ENCODE measurements around the gene DAZL.

The DAZL gene

GRCh38 chr3:16606398-16606797 lies 1.2 kb upstream of the DAZL start:
- no peak for TF ChIP-seq CTCF (IDR thresholded peaks at IDR 0.05; ENCODE audit: insufficient read depth, missing control alignments)
- no peak for FAIRE-seq

GRCh38 chr3:16605966-16606365 lies 743 bp upstream of the DAZL start:
- DNase-seq (ENCODE audit: insufficient read length, low spot score) = no peak
- TF ChIP-seq CTCF (IDR thresholded peaks at IDR 0.05; ENCODE audit: insufficient read depth, missing control alignments) = no peak
- no peak for FAIRE-seq

More at GRCh38 chr3:16606398-16606797, 1.2 kb upstream of the DAZL start:
- no peak for DNase-seq (ENCODE audit: insufficient read length, low spot score)

- FAIRE-seq = no peak
- no peak for DNase-seq (ENCODE audit: insufficient read length, low spot score)
- no peak for TF ChIP-seq CTCF (IDR thresholded peaks at IDR 0.05; ENCODE audit: insufficient read depth, missing control alignments)
Observed at GRCh38 chr3:16604433-16604832, 790 bp downstream of the DAZL start.

GRCh38 chr3:16601537-16602005 lies 3.7 kb downstream of the DAZL start:
- no peak for TF ChIP-seq CTCF (IDR thresholded peaks at IDR 0.05; ENCODE audit: insufficient read depth, missing control alignments)
- DNase-seq (ENCODE audit: insufficient read length, low spot score) (no peak), FAIRE-seq (peak; percentile 16)

GRCh38 chr3:16600780-16601536 lies 4.3 kb downstream of the DAZL start:
- peak; percentile 81 for TF ChIP-seq CTCF (IDR thresholded peaks at IDR 0.05; ENCODE audit: insufficient read depth, missing control alignments)
- DNase-seq (ENCODE audit: insufficient read length, low spot score) = no peak
- FAIRE-seq = peak; percentile 44

GRCh38 chr3:16599694-16600093 lies 5.5 kb downstream of the DAZL start:
- no peak for TF ChIP-seq CTCF (IDR thresholded peaks at IDR 0.05; ENCODE audit: insufficient read depth, missing control alignments)
- DNase-seq (ENCODE audit: insufficient read length, low spot score) = no peak
- FAIRE-seq = no peak

- FAIRE-seq (no peak), DNase-seq (ENCODE audit: insufficient read length, low spot score) (no peak)
- TF ChIP-seq CTCF (IDR thresholded peaks at IDR 0.05; ENCODE audit: insufficient read depth, missing control alignments) = no peak
Observed at GRCh38 chr3:16596352-16597032, 8.7 kb downstream of the DAZL start.

Measured in D721Med (cell line).